Memory B cell (primary cell): ENCODE results near the gene MAST3.

Experiments used
- ATAC-seq: fragments of 150-1000 bp; cut with Tn5 transposase; 2 replicates; pipeline ENCODE4 v1.10.0; 2021; ENCODE audit warnings: low read depth, mild to moderate bottlenecking, moderate library complexity
- DNase-seq, 2 donors: peaks; one replicate each; pipeline ENCODE4 v3.0.0; 2022; ENCODE audit warnings: low spot score in 2 of 2
- H3K27ac Mint-ChIP-seq: one replicate; pipeline ENCODE4 v1.8.0; 2022; ENCODE audit warnings: mild to moderate bottlenecking, moderate library complexity, mixed read lengths
- H3K27me3 Mint-ChIP-seq: one replicate; pipeline ENCODE4 v1.8.0; 2022; ENCODE audit warnings: mixed read lengths
- H3K36me3 Mint-ChIP-seq: one replicate; pipeline ENCODE4 v1.8.0; 2022; ENCODE audit warnings: mild to moderate bottlenecking, mixed read lengths
- H3K4me1 Mint-ChIP-seq: one replicate; pipeline ENCODE4 v1.8.0; 2022; ENCODE audit warnings: mixed read lengths
- H3K4me3 Mint-ChIP-seq: one replicate; pipeline ENCODE4 v1.8.0; 2022; ENCODE audit warnings: mild to moderate bottlenecking, moderate library complexity, mixed read lengths
- H3K9me3 Mint-ChIP-seq: one replicate; pipeline ENCODE4 v1.8.0; 2022; ENCODE audit warnings: mixed read lengths

Gene MAST3

DNA sequence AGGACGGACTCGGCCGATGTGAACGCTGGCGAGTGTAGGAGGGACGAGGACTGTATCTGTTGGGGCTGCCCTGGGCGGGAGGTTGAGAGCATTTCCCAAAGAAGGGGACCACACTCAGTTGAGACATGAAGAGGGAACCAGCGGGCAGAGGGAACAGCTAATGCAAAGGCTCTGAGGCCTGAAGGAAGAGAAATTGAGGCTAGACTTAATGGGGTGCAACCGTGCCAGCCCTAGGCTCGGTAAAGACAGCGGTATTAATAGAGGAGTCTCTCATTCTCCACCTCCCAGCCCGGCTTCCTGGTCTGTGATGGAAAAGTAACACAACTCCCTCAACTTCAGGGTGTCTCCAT lies 96.6 kb downstream of the MAST3 start:
- Mint-ChIP-seq H3K4me1 (peaks cover 15% of the 10 kb centered on the region), H3K9me3 (no peaks in the 10 kb centered on the region), H3K27me3 (no peaks in the 10 kb centered on the region), H3K4me3 (peak overlapping the region; percentile 77), H3K27ac (no peak overlapping the region), H3K36me3 (peaks cover 13% of the 10 kb centered on the region)
- ATAC-seq (no peak), DNase-seq (no peak)

DNA sequence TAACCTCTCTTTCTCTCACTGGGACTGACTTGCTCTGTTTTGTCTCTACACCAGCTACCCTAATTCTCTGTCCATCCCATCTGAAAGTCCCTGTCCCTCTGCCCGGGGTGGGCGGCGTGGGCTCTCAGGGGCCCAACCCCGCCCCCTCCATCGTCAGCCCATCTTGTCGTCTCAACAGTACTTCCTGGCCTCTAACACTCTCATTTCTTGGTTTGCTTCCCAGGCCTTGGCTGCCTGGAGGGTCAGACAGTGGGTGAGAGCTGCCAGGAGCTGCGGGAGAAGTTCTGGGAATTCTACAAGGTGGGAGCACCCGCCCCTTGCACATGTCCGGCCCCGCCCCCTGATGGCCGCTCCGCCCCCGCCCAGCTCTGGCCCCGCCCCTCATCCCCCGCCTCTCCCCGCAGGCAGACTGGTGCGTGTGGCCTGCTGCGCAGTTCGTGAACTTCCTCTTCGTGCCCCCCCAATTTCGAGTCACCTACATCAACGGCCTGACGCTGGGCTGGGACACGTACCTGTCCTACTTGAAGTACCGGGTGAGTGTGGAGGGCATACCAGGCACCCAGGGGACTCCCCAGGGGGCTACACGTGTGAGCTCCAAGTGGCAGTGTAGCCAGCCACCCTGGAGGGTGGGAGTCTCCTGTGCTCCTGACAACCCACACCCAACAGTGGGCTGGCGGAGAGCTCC lies 97.1 kb downstream of the MAST3 start:
- Mint-ChIP-seq H3K4me3 (peak overlapping the region; percentile 77), H3K36me3 (peaks cover 13% of the 10 kb centered on the region), H3K4me1 (peaks cover 15% of the 10 kb centered on the region), H3K27ac (peak overlapping the region; percentile 83), H3K27me3 (no peaks in the 10 kb centered on the region), H3K9me3 (no peaks in the 10 kb centered on the region)
- peak in 1 of 2 donors; percentile 46 for DNase-seq
- peak; percentile 10 for ATAC-seq

DNA sequence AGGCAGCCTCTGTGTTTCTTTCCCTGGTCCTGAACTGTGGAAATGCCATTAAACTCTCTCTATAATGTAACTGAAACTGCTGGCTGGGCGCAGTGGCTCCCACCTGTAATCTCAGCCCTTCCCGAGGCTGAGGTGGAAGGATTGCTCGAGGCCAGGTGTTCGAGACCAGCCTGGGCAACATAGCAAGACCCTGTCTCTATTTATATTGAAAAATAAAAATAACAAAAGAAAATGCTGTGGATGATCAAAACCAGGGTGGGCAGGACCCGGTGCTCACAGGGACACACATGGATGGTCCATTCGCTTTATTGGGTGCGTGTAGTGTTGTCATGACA lies 98.9 kb downstream of the MAST3 start:
- H3K36me3 Mint-ChIP-seq, result peaks cover 15% of the 10 kb centered on the region
- H3K4me3 Mint-ChIP-seq, result peak overlapping the region; percentile 14
- H3K27me3 Mint-ChIP-seq, result no peaks in the 10 kb centered on the region
- H3K9me3 Mint-ChIP-seq, result no peaks in the 10 kb centered on the region
- H3K4me1 Mint-ChIP-seq, result peaks cover 16% of the 10 kb centered on the region
- DNase-seq, result no peak
- no peak for ATAC-seq
- H3K27ac Mint-ChIP-seq, result peak overlapping the region; percentile 32

DNA sequence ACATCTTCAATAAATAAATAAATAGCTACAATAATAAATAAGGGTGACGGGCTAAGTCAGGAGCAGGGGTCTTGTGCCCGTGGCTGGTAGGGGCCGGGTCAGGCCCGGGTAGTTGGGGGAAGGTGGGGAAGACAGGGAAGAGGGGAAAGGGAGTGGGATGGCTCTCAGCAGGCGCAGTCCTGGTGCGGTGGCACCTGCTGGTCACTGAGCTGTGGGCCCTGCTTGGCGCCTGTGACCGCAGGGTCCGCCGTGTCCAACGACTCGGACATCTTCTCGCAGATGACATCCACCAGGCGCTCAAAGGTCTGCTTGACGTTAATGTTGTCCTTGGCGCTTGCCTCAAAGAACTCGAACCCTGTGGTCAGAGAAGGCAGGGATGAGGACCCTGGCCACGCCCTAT lies 99.7 kb downstream of the MAST3 start:
- H3K4me3 Mint-ChIP-seq, result no peak overlapping the region
- H3K4me1 Mint-ChIP-seq, result peaks cover 19% of the 10 kb centered on the region
- no peaks in the 10 kb centered on the region for H3K27me3 Mint-ChIP-seq
- peaks cover 17% of the 10 kb centered on the region for H3K36me3 Mint-ChIP-seq
- H3K27ac Mint-ChIP-seq, result no peak overlapping the region
- no peak for ATAC-seq
- DNase-seq, result no peak
- H3K9me3 Mint-ChIP-seq, result no peaks in the 10 kb centered on the region

DNA sequence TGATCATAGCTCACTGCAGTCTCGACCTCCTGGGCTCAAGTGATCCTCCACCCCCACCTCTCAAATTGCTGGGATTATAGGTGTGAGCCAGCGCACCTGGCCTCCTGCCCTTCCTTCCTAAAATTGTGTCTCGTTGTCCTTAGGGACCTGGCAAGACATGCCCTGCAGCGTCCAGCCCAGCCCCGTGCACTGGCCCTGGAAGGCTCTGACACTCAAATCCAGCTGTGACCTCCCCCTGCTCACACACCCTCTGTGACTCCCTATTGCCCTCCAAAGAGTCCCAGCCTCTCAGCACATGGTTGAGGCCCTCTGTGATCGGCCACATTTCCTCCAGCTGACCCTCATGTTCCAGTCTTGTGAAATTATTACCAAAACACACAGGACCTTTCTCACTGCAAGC lies 100.4 kb downstream of the MAST3 start:
- Mint-ChIP-seq H3K27ac (no peak overlapping the region), H3K9me3 (no peaks in the 10 kb centered on the region), H3K27me3 (no peaks in the 10 kb centered on the region), H3K4me3 (no peak overlapping the region), H3K36me3 (peaks cover 17% of the 10 kb centered on the region), H3K4me1 (peaks cover 22% of the 10 kb centered on the region)
- no peak for ATAC-seq
- DNase-seq, result no peak

DNA sequence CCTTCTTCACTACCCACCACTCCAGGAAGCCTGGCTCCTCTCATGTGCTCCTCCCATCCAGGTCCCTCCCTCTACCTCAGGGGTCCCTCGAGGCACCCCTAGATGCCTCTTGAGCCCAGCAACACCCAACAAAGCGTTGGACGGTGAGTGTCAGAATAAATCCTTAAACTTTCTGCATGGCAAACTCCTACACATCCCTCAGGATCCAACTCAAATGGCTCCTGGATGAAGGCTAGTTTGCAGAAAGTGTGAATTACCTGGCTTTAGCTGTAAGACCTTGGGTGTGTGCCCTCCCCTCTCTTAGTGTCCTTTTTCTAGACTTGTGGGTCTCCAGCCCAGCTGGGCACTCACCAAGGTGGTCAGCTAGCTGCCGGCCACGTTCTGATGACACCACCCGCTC lies 100.8 kb downstream of the MAST3 start:
- no peak overlapping the region for H3K4me3 Mint-ChIP-seq
- DNase-seq, result no peak
- peaks cover 26% of the 10 kb centered on the region for H3K4me1 Mint-ChIP-seq
- no peaks in the 10 kb centered on the region for H3K27me3 Mint-ChIP-seq
- no peaks in the 10 kb centered on the region for H3K9me3 Mint-ChIP-seq
- ATAC-seq, result no peak
- H3K36me3 Mint-ChIP-seq, result peaks cover 17% of the 10 kb centered on the region
- H3K27ac Mint-ChIP-seq, result no peak overlapping the region
